Astrocyte of the cerebellum (primary cell): ENCODE measurements around the gene SLIRP.

Experiments used
- DNase-seq: peaks from one replicate; pipeline ENCODE4 v3.0.0-alpha.2; 2011; ENCODE audit warnings: low read depth
- H3K4me3 ChIP-seq: 2 replicates; pipeline ENCODE4 v1.5.1; 2011; ENCODE audit warnings: mild to moderate bottlenecking, low read depth, low read length, moderate library complexity
- CTCF ChIP-seq: IDR thresholded peaks from 2 replicates; pipeline ENCODE4 v1.5.1; 2012; ENCODE audit warnings: low read length, low read depth, moderate library complexity, mild to moderate bottlenecking; ENCODE audit errors: missing control alignments
- in situ Hi-C: cut with HindIII; loops from 2 replicates; pipeline ENCODE4 v1.10.0; 2017; ENCODE audit warnings: low sequenced_read_pairs

Gene SLIRP

DNA sequence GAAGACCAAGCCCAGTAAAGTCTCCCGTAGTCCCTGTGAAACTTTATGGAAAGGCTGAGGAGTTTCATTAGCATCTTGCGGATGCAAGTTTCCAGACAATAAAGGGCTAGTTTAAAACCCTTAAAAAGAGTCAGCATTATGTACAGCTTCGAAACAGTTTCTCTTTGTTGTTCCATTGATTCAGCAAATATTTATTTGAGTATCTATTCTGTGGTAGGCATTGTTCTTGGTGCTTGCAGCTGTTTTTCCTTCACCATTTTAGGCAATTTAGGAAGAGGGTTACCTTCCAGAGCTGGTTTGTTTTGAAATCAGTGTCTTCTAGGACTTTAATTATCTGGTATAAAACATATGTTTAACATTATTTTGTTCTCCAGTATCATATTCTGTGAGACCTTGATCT, 1.5 kb downstream of the SLIRP start:
- DNase-seq, result no peak
- in situ Hi-C loops, result no loop called here
- H3K4me3 ChIP-seq, result peak overlapping the region; percentile 84
- no peak for TF ChIP-seq CTCF

DNA sequence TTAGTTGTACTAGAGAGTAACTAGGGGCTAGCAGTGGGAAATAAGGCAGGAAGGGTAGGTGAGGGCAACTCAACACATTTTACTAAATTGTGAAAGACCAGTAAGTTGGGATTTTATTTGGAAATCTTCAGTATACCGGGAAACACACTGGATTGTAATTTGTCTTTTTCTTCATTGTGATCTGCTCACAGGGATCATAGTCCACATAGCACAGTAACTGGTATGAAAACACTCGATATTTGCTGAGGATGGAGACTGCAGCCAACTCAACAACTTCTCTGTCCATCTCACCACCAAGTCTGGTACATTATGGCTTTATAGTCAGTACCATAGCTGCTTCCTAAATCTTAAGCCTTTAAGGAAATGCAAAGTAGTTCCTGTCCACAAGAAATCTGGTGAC, 2.5 kb downstream of the SLIRP start:
- no peak for TF ChIP-seq CTCF
- no peak for DNase-seq
- no peak overlapping the region for H3K4me3 ChIP-seq
- in situ Hi-C loops, result no loop called here

- TF ChIP-seq CTCF, result no peak
- no peak for DNase-seq
- no peak overlapping the region for H3K4me3 ChIP-seq
- in situ Hi-C loops, result no loop called here
Observed at GRCh38 chr14:77714926-77715325, 7.0 kb downstream of the SLIRP start.

- H3K4me3 ChIP-seq, result no peak overlapping the region
- no peak for DNase-seq
- in situ Hi-C loops, result no loop called here
- TF ChIP-seq CTCF, result no peak
Observed at GRCh38 chr14:77717608-77718305, 9.9 kb downstream of the SLIRP start.

DNA sequence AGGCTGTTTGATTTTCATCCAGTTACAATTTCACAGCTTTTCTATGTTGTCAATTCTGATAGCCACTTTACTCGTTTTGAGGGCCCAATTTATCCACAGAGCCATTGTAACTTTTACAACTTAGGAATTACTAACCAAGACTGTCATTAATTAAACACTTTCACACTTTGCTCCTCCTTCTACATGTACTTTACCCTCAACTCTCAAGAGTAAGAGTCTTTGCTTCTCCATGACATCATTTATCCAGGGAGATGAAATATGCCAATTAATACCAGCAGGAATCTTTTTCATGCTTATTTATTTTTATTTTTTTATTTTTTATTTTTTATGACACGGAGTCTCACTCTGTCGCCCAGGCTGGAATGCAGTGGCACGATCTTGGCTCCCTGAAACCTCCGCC, 13.5 kb downstream of the SLIRP start:
- TF ChIP-seq CTCF, result no peak
- H3K4me3 ChIP-seq, result no peak overlapping the region
- DNase-seq, result no peak
- in situ Hi-C loops, result no loop called here

DNA sequence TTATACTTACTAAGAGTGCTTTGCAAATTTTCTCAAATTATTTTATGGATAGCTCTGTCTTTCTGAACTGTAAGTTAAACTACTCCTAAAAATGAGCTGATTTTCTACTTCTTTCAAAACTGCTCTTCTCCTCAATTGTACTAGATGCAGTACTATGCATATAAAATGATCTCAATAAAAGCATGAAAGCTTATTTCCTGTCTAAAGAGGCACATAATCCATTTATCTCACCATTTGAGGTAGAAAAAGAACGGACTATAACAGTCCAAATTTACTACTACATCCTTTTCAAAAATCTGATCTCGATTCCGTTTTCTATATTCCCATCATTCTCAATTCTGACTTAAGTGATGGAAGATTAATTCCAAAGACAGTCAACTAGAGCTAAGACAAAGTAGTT, 14.4 kb downstream of the SLIRP start:
- TF ChIP-seq CTCF, result no peak
- DNase-seq, result no peak
- H3K4me3 ChIP-seq, result no peak overlapping the region
- in situ Hi-C loops, result no loop called here
